ENCODE data around the gene RASSF5. TPM values are rescaled to one million over a fixed set of nuclear protein-coding genes. Genes with fewer than 3 reads are reported as not detected.
A peak's percentile ranks its signal among the peaks of the same experiment; 100 is the strongest.

RASSF5 gene
- total and polyA plus RNA-seq, 2 experiments from 2014 or later, result 0.48 to 4.4 TPM

DNA sequence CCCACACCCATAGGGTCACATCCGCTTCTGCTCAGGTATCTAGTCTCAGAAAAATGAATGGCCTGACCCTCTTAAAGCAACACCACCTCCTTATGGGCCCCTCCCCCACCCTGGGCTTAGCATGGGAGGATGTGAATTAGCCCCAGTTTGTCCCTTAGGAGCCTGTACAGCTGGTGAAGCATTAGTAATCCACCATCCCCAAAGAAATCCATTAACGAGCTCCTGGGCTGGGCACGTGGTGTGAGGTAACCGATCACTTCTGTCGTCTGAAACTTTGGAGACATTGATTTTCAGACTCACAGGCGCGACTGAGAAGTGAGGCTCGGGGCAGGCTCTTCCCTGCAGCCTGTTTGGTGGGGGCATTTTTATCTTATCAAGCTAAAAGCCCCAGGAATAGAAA, 10.5 kb downstream of the RASSF5 start:
- no peak overlapping the region for H3K27ac ChIP-seq (ENCODE audit: low read depth)
- H2AFZ ChIP-seq, result no peak overlapping the region
- ATAC-seq, result no peak
- Mint-ChIP-seq H3K36me3 (ENCODE audit: low read depth) (no peaks in the 10 kb centered on the region), H3K27ac (no peak overlapping the region), H3K9me3 (no peaks in the 10 kb centered on the region), H3K4me1 (peaks cover 8% of the 10 kb centered on the region), H3K27me3 (ENCODE audit: insufficient read depth, low read depth, poor library complexity) (peaks cover 6% of the 10 kb centered on the region), H3K4me3 (no peak overlapping the region)
- H3F3A ChIP-seq (replicated peaks; ENCODE audit: low read depth), result no peaks in the 10 kb centered on the region
- H3K4me3 ChIP-seq, result no peak overlapping the region
- no peaks in the 10 kb centered on the region for H3K4me1 ChIP-seq (ENCODE audit: insufficient read depth)
- no peaks in the 10 kb centered on the region for H4K20me1 ChIP-seq (replicated peaks; ENCODE audit: insufficient read depth)
- no peaks in the 10 kb centered on the region for H3K27me3 ChIP-seq (ENCODE audit: insufficient read depth)
- no peak overlapping the region for H3K4me2 ChIP-seq
- no peak for TF ChIP-seq CREB1 (CRISPR knock-in tag; IDR thresholded peaks at IDR 0.05; ENCODE audit: low read depth)
- TF ChIP-seq, protein P1, sequence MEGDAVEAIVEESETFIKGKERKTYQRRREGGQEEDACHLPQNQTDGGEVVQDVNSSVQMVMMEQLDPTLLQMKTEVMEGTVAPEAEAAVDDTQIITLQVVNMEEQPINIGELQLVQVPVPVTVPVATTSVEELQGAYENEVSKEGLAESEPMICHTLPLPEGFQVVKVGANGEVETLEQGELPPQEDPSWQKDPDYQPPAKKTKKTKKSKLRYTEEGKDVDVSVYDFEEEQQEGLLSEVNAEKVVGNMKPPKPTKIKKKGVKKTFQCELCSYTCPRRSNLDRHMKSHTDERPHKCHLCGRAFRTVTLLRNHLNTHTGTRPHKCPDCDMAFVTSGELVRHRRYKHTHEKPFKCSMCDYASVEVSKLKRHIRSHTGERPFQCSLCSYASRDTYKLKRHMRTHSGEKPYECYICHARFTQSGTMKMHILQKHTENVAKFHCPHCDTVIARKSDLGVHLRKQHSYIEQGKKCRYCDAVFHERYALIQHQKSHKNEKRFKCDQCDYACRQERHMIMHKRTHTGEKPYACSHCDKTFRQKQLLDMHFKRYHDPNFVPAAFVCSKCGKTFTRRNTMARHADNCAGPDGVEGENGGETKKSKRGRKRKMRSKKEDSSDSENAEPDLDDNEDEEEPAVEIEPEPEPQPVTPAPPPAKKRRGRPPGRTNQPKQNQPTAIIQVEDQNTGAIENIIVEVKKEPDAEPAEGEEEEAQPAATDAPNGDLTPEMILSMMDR (conservative IDR thresholded peaks at IDR 0.05; ENCODE audit: low read depth in 2 of 2), result no peak
- no peak for TF ChIP-seq EZH2 (IDR thresholded peaks at IDR 0.05; ENCODE audit: low read depth, unreplicated experiment)
- no peak for TF ChIP-seq ZNF114 (CRISPR knock-in tag; IDR thresholded peaks at IDR 0.05)
- no peak for TF ChIP-seq ZNF331 (CRISPR knock-in tag; IDR thresholded peaks at IDR 0.05; ENCODE audit: low read depth)
- DNase-seq (ENCODE audit: low spot score), result no peak
- no peaks in the 10 kb centered on the region for H3K79me2 ChIP-seq (replicated peaks; ENCODE audit: insufficient read depth)
- no peaks in the 10 kb centered on the region for H3K9me2 ChIP-seq (ENCODE audit: insufficient read depth)
- no peaks in the 10 kb centered on the region for H3K36me3 ChIP-seq (ENCODE audit: insufficient read depth)

DNA sequence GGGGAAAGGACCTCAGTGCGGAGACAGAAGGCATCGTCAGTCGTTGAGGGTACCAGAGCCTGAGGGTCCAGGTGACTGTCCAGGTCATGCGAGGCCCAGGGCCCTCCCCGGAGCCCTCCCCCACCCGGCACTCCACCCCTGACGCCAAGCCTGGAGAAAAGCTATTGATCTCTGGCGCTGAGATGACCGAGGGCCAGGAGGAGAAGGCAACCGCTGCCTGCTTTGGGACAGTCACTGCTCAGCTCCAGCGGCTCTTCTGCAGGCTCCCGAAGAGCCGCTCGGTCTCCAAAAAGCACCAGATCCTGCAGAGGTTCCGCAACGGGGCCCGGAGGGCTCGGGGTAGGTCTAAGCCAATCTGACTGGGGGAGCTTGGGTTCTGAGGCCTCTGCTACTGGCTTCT, 10.9 kb downstream of the RASSF5 start:
- no peaks in the 10 kb centered on the region for H3K9me3 Mint-ChIP-seq
- Histone ChIP-seq H3K4me1 (ENCODE audit: insufficient read depth) (no peaks in the 10 kb centered on the region), H3K36me3 (ENCODE audit: insufficient read depth) (no peaks in the 10 kb centered on the region), H3K27ac (ENCODE audit: low read depth) (no peak overlapping the region), H3K4me3 (no peak overlapping the region), H3K79me2 (replicated peaks; ENCODE audit: insufficient read depth) (no peaks in the 10 kb centered on the region), H2AFZ (no peak overlapping the region), H3K27me3 (ENCODE audit: insufficient read depth) (no peaks in the 10 kb centered on the region), H4K20me1 (replicated peaks; ENCODE audit: insufficient read depth) (no peaks in the 10 kb centered on the region), H3F3A (replicated peaks; ENCODE audit: low read depth) (no peaks in the 10 kb centered on the region), H3K9me2 (ENCODE audit: insufficient read depth) (no peaks in the 10 kb centered on the region), H3K4me2 (no peak overlapping the region)
- no peak overlapping the region for H3K27ac Mint-ChIP-seq
- ATAC-seq, result peak; percentile 42
- no peaks in the 10 kb centered on the region for H3K36me3 Mint-ChIP-seq (ENCODE audit: low read depth)
- H3K4me1 Mint-ChIP-seq, result peaks cover 7% of the 10 kb centered on the region
- peaks cover 5% of the 10 kb centered on the region for H3K27me3 Mint-ChIP-seq (ENCODE audit: insufficient read depth, low read depth, poor library complexity)
- DNase-seq (ENCODE audit: low spot score), result no peak
- no peak overlapping the region for H3K4me3 Mint-ChIP-seq
- no peak for TF ChIP-seq ZNF114 (CRISPR knock-in tag; IDR thresholded peaks at IDR 0.05)
- no peak for TF ChIP-seq CREB1 (CRISPR knock-in tag; IDR thresholded peaks at IDR 0.05; ENCODE audit: low read depth)
- no peak for TF ChIP-seq JUNB (IDR thresholded peaks at IDR 0.05; ENCODE audit: unreplicated experiment)
- TF ChIP-seq, protein P1 (conservative IDR thresholded peaks at IDR 0.05; ENCODE audit: low read depth in 2 of 2), result no peak

- DNase-seq (ENCODE audit: low spot score) (no peak), ATAC-seq (no peak)
- Histone ChIP-seq H3K27ac (ENCODE audit: low read depth) (no peak overlapping the region), H2AFZ (no peak overlapping the region), H3K79me2 (replicated peaks; ENCODE audit: insufficient read depth) (no peaks in the 10 kb centered on the region), H4K20me1 (replicated peaks; ENCODE audit: insufficient read depth) (no peaks in the 10 kb centered on the region), H3K4me2 (no peak overlapping the region), H3K36me3 (ENCODE audit: insufficient read depth) (no peaks in the 10 kb centered on the region), H3K9me2 (ENCODE audit: insufficient read depth) (no peaks in the 10 kb centered on the region), H3K27me3 (ENCODE audit: insufficient read depth) (no peaks in the 10 kb centered on the region), H3K4me1 (ENCODE audit: insufficient read depth) (no peaks in the 10 kb centered on the region), H3F3A (replicated peaks; ENCODE audit: low read depth) (no peaks in the 10 kb centered on the region), H3K4me3 (no peak overlapping the region)
- Mint-ChIP-seq H3K4me3 (no peak overlapping the region), H3K27ac (no peak overlapping the region), H3K27me3 (ENCODE audit: insufficient read depth, low read depth, poor library complexity) (no peaks in the 10 kb centered on the region), H3K36me3 (ENCODE audit: low read depth) (no peaks in the 10 kb centered on the region), H3K4me1 (peaks cover 2% of the 10 kb centered on the region), H3K9me3 (no peaks in the 10 kb centered on the region)
- TF ChIP-seq STAT1 (IDR thresholded peaks at IDR 0.05; ENCODE audit: unreplicated experiment) (no peak), EZH2 (IDR thresholded peaks at IDR 0.05; ENCODE audit: low read depth, unreplicated experiment) (no peak), ZNF331 (CRISPR knock-in tag; IDR thresholded peaks at IDR 0.05; ENCODE audit: low read depth) (no peak), ZNF114 (CRISPR knock-in tag; IDR thresholded peaks at IDR 0.05) (no peak)
Measured at GRCh38 chr1:206518743-206519142, 11.4 kb downstream of the RASSF5 start.
